Naive thymus-derived CD8-positive, alpha-beta T cell (primary cell): ENCODE measurements around the gene THOC2. TPM values are rescaled to one million over a fixed set of nuclear protein-coding genes. Genes with fewer than 3 reads are reported as not detected.
A peak's percentile ranks its signal among the peaks of the same experiment; 100 is the strongest.
"Not testable (repeated sequence)": the region's sequence is repeated elsewhere in the genome, so short reads cannot be mapped to it uniquely, and the experiment has no call there.

Source experiments
- ATAC-seq, 2 donors: fragments of 150-1000 bp; cut with Tn5 transposase in 1 of 2; sonication (Bioruptor Pico), chemical (Tn5 transposase) in 1 of 2; 1 replicate in 1 of 2; 2 replicates in 1 of 2; pipeline ENCODE4 v1.10.0; 2021; ENCODE audit warnings: mild to moderate bottlenecking in 2 of 2, moderate library complexity in 2 of 2
- POLR2A ChIA-PET: fragments of 350-600 bp; sonication (Branson Sonifier 250); formaldehyde crosslinking; loops from one replicate; lab custom pipeline; 2021; ENCODE audit warnings: antibody characterized with exemption; lab: Charles Lee
- DNase-seq, 10 donors: peaks; one replicate each; pipeline versions ENCODE4 v3.0.0 to v3.0.0-alpha.2; 2020 to 2022
- H3K27ac Mint-ChIP-seq, 10 donors: one replicate each; pipeline ENCODE4 v1.8.0; 2020 to 2022; ENCODE audit warnings: mild to moderate bottlenecking in 10 of 10, mixed read lengths in 10 of 10, moderate library complexity in 4 of 10, inconsistent platforms in 1 of 10
- H3K27me3 Mint-ChIP-seq, 5 donors: one replicate each; pipeline ENCODE4 v1.8.0; 2021 to 2022; ENCODE audit warnings: mixed read lengths in 5 of 5
- H3K36me3 Mint-ChIP-seq, 3 donors: one replicate each; pipeline ENCODE4 v1.8.0; 2020 to 2022; ENCODE audit warnings: mixed read lengths in 3 of 3, mild to moderate bottlenecking in 2 of 3, inconsistent platforms in 1 of 3
- H3K4me1 Mint-ChIP-seq, 4 donors: one replicate each; pipeline ENCODE4 v1.8.0; 2021 to 2022; ENCODE audit warnings: mixed read lengths in 4 of 4
- H3K4me3 Mint-ChIP-seq, 10 donors: one replicate each; pipeline ENCODE4 v1.8.0; 2020 to 2022; ENCODE audit warnings: mild to moderate bottlenecking in 10 of 10, mixed read lengths in 10 of 10, moderate library complexity in 6 of 10, inconsistent platforms in 1 of 10
- H3K9me3 Mint-ChIP-seq, 9 donors: one replicate each; pipeline ENCODE4 v1.8.0; 2020 to 2022; ENCODE audit warnings: mixed read lengths in 9 of 9, mild to moderate bottlenecking in 3 of 9, inconsistent platforms in 1 of 9, moderate library complexity in 1 of 9
- polyA plus RNA-seq, 3 donors: library from polyadenylated mRNA; unstranded; fragments of 300-500 nt; fragmentation: Illumina TruSeq; gene quantifications; one replicate each; pipeline ENCODE4 v1.2.3, GENCODE V29; 2021
- total RNA-seq, 8 experiments: library from RNA in 2 of 8; stranded (reverse) in 2 of 8; gene quantifications; one replicate each; pipeline ENCODE4 v1.2.3 and lab custom pipeline; 2021 to 2026

THOC2 gene
- total and polyA plus RNA-seq, 5 experiments from 2014 or later = 30.9 to 117 (median 41.9) TPM

GRCh38 chrX:123688524-123688923, 44.3 kb downstream of the THOC2 start:
- no peak for ATAC-seq
- Mint-ChIP-seq H3K36me3 (peaks cover 0 to 67% (median 2%) of the 10 kb centered on the region in 3 donors), H3K27ac (no peak overlapping the region)

GRCh38 chrX:123685232-123685631, 47.6 kb downstream of the THOC2 start:
- Mint-ChIP-seq H3K27me3 (no peaks in the 10 kb centered on the region), H3K9me3 (no peaks in the 10 kb centered on the region), H3K27ac (no peak overlapping the region), H3K4me3 (no peak overlapping the region), H3K36me3 (peaks cover 0 to 67% (median 14%) of the 10 kb centered on the region in 3 donors), H3K4me1 (peaks cover 0 to 11% (median 3%) of the 10 kb centered on the region in 4 donors)
- no peak for DNase-seq
- POLR2A ChIA-PET = no interaction called here
- no peak for ATAC-seq

More at GRCh38 chrX:123688524-123688923, 44.3 kb downstream of the THOC2 start:
- no peak overlapping the region for H3K4me3 Mint-ChIP-seq
- no peaks in the 10 kb centered on the region for H3K9me3 Mint-ChIP-seq
- POLR2A ChIA-PET = no interaction called here
- peaks cover 0 to 5% (median 2%) of the 10 kb centered on the region in 4 donors for H3K4me1 Mint-ChIP-seq
- DNase-seq = no peak
- no peaks in the 10 kb centered on the region for H3K27me3 Mint-ChIP-seq

- H3K9me3 Mint-ChIP-seq = no peaks in the 10 kb centered on the region
- no peak overlapping the region for H3K4me3 Mint-ChIP-seq
- peaks cover 0 to 19% (median 0%) of the 10 kb centered on the region in 4 donors for H3K4me1 Mint-ChIP-seq
Observed at GRCh38 chrX:123682186-123682585, 50.7 kb downstream of the THOC2 start.

DNA sequence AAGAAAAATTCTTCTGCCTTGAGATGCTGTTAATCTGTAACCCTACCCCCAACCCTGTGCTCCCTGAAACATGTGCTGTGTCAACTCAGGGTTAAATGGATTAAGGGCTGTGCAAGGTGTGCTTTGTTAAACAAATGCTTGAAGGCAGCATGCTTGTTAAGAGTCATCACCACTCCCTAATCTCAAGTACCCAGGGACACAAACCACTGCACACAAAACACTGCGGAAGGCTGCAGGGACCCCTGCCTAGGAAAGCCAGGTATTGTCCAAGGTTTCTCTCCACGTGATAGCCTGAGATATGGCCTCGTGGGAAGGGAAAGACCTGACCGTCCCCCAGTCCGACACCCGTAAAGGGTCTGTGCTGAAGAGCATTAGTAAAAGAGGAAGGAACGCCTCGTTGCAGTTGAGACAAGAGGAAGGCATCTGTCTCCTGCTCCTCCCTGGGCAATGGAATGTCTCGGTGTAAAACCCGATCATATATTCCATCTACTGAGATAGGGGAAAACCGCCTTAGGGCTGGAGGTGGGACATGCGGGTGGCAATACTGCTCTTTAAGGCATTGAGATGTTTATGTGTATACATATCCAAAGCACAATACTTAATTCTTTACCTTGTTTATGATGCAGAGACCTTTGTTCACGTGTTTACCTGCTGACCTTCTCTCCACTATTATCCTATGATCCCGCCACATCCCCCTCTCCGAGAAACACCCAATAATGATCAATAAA, 53.0 kb downstream of the THOC2 start:
- DNase-seq, H3K27ac Mint-ChIP-seq, H3K27me3 Mint-ChIP-seq, H3K4me3 Mint-ChIP-seq, POLR2A ChIA-PET, H3K9me3 Mint-ChIP-seq, ATAC-seq: not testable (repeated sequence)
- Mint-ChIP-seq H3K36me3 (peaks cover 14 to 75% (median 36%) of the 10 kb centered on the region in 3 donors), H3K4me1 (peaks cover 0 to 18% (median under 1%) of the 10 kb centered on the region in 4 donors)

More at GRCh38 chrX:123682186-123682585, 50.7 kb downstream of the THOC2 start:
- ATAC-seq (no peak), DNase-seq (no peak)
- H3K27me3 Mint-ChIP-seq = no peaks in the 10 kb centered on the region
- POLR2A ChIA-PET = no interaction called here
- peaks cover 11 to 73% (median 28%) of the 10 kb centered on the region in 3 donors for H3K36me3 Mint-ChIP-seq
- H3K27ac Mint-ChIP-seq = peak overlapping the region in 1 of 10 donors; percentile 53

DNA sequence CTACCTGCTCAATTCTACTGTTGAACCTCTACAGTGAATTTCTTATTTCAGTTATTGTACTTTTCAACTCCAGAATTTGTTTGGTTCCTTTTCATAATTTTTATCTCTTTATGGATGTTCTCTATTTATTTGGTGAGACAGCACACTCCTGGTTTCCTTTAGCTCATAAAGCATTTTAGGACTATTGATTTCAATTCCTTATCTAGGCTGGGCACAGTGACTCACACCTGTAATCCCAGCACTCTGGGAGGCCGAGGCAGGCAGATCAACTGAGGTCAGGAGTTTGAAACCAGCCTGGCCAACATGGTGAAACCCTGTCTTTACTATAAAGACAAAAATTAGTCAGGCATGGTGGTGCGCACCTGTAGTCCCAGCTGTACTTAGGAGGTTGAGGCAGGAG, 57.7 kb downstream of the THOC2 start:
- POLR2A ChIA-PET = no interaction called here
- no peak overlapping the region for H3K4me3 Mint-ChIP-seq
- no peaks in the 10 kb centered on the region for H3K27me3 Mint-ChIP-seq
- H3K27ac Mint-ChIP-seq = peak overlapping the region in 1 of 10 donors; percentile 53
- H3K9me3 Mint-ChIP-seq = peaks cover 0 to 4% (median 0%) of the 10 kb centered on the region in 9 donors
- DNase-seq (no peak), ATAC-seq (no peak)
- H3K4me1 Mint-ChIP-seq = peaks cover 0 to 11% (median under 1%) of the 10 kb centered on the region in 4 donors
- H3K36me3 Mint-ChIP-seq = peaks cover 14 to 67% (median 31%) of the 10 kb centered on the region in 3 donors

GRCh38 chrX:123673813-123674212, 59.0 kb downstream of the THOC2 start:
- H3K9me3 Mint-ChIP-seq = peaks cover 0 to 4% (median 0%) of the 10 kb centered on the region in 9 donors
- ATAC-seq (no peak), DNase-seq (no peak)
- H3K27ac Mint-ChIP-seq = peak overlapping the region in 2 of 10 donors; percentile 16 to 47
- H3K4me1 Mint-ChIP-seq = peaks cover 0 to 5% (median under 1%) of the 10 kb centered on the region in 4 donors
- peaks cover 8 to 68% (median 25%) of the 10 kb centered on the region in 3 donors for H3K36me3 Mint-ChIP-seq
- no peak overlapping the region for H3K4me3 Mint-ChIP-seq
- POLR2A ChIA-PET = no interaction called here
- no peaks in the 10 kb centered on the region for H3K27me3 Mint-ChIP-seq

DNA sequence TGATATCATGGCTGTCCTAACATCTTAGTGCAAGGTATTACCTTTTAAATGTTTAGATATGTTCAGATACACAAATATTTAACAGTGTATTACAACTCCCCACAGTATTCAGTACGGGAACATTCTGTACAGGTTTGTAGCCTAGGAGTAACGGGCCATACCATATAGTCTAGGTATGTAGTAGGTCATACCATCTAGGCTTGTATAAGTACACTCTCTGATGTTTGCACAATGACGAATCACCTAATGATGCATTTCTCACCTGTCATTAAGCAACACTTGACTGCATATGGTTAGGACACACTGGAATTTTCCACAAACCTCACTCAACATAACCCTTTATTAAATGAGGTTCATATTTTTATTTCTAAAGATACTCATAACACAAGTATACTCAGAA, 67.7 kb downstream of the THOC2 start:
- peaks cover 0 to 2% (median 0%) of the 10 kb centered on the region in 9 donors for H3K9me3 Mint-ChIP-seq
- H3K27me3 Mint-ChIP-seq = no peaks in the 10 kb centered on the region
- H3K27ac Mint-ChIP-seq = no peak overlapping the region
- peaks cover 0 to 75% (median 57%) of the 10 kb centered on the region in 3 donors for H3K36me3 Mint-ChIP-seq
- ATAC-seq = no peak
- POLR2A ChIA-PET = no interaction called here
- H3K4me3 Mint-ChIP-seq = no peak overlapping the region
- no peak for DNase-seq
- H3K4me1 Mint-ChIP-seq = peaks cover 0 to 1% (median under 1%) of the 10 kb centered on the region in 4 donors

- H3K27me3 Mint-ChIP-seq, DNase-seq, ATAC-seq, H3K4me1 Mint-ChIP-seq, H3K27ac Mint-ChIP-seq, H3K9me3 Mint-ChIP-seq, POLR2A ChIA-PET, H3K4me3 Mint-ChIP-seq: not testable (repeated sequence)
- peaks cover 0 to 73% (median 58%) of the 10 kb centered on the region in 3 donors for H3K36me3 Mint-ChIP-seq
Observed at GRCh38 chrX:123664467-123665167, 68.2 kb downstream of the THOC2 start.

GRCh38 chrX:123663720-123664119, 69.1 kb downstream of the THOC2 start:
- DNase-seq, H3K4me1 Mint-ChIP-seq, H3K27me3 Mint-ChIP-seq, ATAC-seq, H3K9me3 Mint-ChIP-seq, H3K27ac Mint-ChIP-seq, POLR2A ChIA-PET, H3K4me3 Mint-ChIP-seq: not testable (repeated sequence)
- H3K36me3 Mint-ChIP-seq = peaks cover 0 to 70% (median 58%) of the 10 kb centered on the region in 3 donors

GRCh38 chrX:123656507-123656906, 76.3 kb downstream of the THOC2 start:
- H3K27me3 Mint-ChIP-seq, POLR2A ChIA-PET, H3K27ac Mint-ChIP-seq, H3K9me3 Mint-ChIP-seq, DNase-seq, H3K4me3 Mint-ChIP-seq, ATAC-seq: not testable (repeated sequence)
- peaks cover 0 to 52% (median 20%) of the 10 kb centered on the region in 3 donors for H3K36me3 Mint-ChIP-seq
- H3K4me1 Mint-ChIP-seq = peaks cover 10 to 19% (median 18%) of the 10 kb centered on the region in 4 donors

DNA sequence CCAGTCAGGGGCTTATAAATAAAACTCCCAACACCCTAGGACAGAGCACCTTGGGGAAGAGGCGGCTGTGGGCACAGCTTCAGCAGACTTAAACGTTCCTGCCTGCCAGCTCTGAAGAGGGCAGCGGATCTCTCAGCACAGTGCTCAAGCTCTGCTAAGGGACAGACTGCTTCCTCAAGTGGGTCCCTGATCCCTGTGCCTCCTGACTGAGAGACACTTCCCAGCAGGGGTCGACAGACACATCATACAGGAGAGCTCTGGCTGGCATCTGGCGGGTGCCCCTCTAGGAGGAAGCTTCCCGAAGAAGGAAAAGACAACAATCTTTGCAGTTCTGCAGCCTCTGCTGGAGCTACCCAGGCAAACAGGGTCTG, 84.1 kb downstream of the THOC2 start:
- H3K4me1 Mint-ChIP-seq = peaks cover 18 to 45% (median 39%) of the 10 kb centered on the region in 4 donors
- DNase-seq, H3K9me3 Mint-ChIP-seq, ATAC-seq, H3K27me3 Mint-ChIP-seq: not testable (repeated sequence)
- POLR2A ChIA-PET = interaction anchor here (1.1 kb wide), 1 partner anchor 311 kb away, joined by 3 read pairs; no protein-coding TSS in a partner anchor
- peaks cover 0 to 50% (median 12%) of the 10 kb centered on the region in 3 donors for H3K36me3 Mint-ChIP-seq
- H3K4me3 Mint-ChIP-seq = peak overlapping the region in 5 of 10 donors; percentile 13 to 54 (median 18)
- peak overlapping the region; percentile 24 to 87 (median 58) for H3K27ac Mint-ChIP-seq

GRCh38 chrX:123648028-123648810, 84.6 kb downstream of the THOC2 start:
- peaks cover 17 to 43% (median 38%) of the 10 kb centered on the region in 4 donors for H3K4me1 Mint-ChIP-seq
- peaks cover 0 to 54% (median 11%) of the 10 kb centered on the region in 3 donors for H3K36me3 Mint-ChIP-seq
- H3K4me3 Mint-ChIP-seq = peak overlapping the region in 3 of 10 donors; percentile 15 to 18 (median 15)
- no peaks in the 10 kb centered on the region for H3K9me3 Mint-ChIP-seq
- peak; percentile 91 to 95 for ATAC-seq
- DNase-seq = peak; percentile 1 to 58 (median 24)
- POLR2A ChIA-PET = interaction anchor here (1.1 kb wide), 1 partner anchor 311 kb away, joined by 3 read pairs; no protein-coding TSS in a partner anchor
- no peaks in the 10 kb centered on the region for H3K27me3 Mint-ChIP-seq
- H3K27ac Mint-ChIP-seq = peak overlapping the region in 9 of 10 donors; percentile 43 to 70 (median 53)
